GM13977 (cell line): ENCODE measurements around the gene POLE.

ENCODE experiments used
- DNase-seq: peaks from one replicate; pipeline ENCODE4 v3.0.0; 2012; ENCODE audit warnings: low spot score
- in situ Hi-C: fragments of 300-500 bp; cut with MboI; formaldehyde crosslinking; loops from one replicate; pipeline ENCODE4 v1.12.0; 2022; ENCODE audit warnings: low sequenced_read_pairs, low pct_unique_long_range_greater_than_20kb, mixed read lengths, inconsistent platforms; ENCODE audit not compliant: unreplicated experiment
- TF ChIP-seq, protein P1 (sequence below): IDR thresholded peaks from 2 replicates; pipeline ENCODE4 v1.5.1; 2012; ENCODE audit warnings: mild to moderate bottlenecking, control low read depth; ENCODE audit not compliant: insufficient read depth; ENCODE audit errors: extremely low read depth, missing control alignments

Gene POLE

DNA sequence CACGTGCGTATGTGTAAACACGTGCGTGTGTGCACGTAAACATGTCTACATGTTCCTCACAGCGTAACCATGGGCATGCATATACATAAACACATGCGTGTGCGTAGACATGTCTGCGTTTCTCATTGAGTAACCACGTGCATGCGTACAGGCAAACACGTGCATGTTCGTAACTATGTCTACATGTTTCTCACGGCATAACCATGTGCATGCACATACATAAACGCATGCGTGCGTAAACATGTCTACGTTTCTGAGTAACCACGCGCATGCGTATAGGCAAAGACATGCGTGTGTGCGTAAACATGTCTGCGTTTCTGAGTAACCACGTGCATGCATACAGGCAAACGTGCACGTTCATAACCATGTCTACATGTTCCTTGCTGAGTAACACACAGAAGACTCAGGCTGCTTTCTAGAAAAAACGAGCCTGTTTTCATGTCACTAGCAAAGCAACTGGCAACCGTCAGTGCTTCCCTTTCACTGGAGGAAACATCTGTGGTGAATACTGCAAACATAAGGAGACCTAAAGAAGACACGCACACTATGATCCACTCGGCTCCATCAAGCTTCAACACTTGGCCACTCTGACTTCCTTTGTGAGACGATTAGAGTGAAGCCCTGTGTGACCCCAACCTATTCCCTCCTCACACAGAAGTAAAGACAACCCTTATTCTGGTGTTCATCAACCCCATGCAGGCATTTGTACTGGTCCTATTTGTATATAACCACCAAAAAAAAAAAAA lies 28.8 kb downstream of the POLE start:
- TF ChIP-seq, protein P1, sequence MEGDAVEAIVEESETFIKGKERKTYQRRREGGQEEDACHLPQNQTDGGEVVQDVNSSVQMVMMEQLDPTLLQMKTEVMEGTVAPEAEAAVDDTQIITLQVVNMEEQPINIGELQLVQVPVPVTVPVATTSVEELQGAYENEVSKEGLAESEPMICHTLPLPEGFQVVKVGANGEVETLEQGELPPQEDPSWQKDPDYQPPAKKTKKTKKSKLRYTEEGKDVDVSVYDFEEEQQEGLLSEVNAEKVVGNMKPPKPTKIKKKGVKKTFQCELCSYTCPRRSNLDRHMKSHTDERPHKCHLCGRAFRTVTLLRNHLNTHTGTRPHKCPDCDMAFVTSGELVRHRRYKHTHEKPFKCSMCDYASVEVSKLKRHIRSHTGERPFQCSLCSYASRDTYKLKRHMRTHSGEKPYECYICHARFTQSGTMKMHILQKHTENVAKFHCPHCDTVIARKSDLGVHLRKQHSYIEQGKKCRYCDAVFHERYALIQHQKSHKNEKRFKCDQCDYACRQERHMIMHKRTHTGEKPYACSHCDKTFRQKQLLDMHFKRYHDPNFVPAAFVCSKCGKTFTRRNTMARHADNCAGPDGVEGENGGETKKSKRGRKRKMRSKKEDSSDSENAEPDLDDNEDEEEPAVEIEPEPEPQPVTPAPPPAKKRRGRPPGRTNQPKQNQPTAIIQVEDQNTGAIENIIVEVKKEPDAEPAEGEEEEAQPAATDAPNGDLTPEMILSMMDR = no peak
- in situ Hi-C loops = no loop called here
- no peak for DNase-seq

DNA sequence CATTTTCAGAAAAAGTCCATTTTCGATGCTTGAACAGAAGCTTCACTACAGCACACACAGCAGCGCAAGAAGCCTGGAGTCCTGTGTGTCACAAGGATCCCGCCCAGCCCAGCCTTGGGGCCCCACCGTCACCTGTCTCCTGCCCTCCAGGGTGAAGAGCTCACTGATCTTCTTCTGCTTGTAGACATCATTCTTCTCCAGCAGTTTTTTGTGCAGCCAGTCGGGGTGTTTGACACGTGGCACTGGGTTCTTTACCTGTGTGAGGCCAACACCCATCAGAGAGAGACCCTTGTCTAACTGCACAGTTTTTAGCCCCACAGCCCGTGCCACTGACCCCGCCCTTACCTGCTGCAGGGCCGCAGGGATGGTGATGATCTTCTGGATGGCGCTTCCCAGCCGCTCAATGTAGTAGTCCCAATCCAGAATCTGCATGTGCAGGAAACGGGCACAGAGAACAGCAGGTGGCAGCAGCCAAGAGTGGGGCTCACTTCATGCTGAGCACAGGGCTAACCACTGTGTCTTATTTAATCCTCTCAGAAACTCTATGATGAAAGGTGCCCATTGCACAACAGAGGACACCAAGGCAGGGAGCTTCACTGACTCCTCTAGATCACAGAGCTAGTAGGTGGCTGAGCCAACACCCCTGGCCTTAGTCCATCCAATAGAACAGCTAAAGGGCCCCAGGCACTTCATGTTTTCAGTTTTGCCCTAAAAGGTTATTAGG lies 30.0 kb downstream of the POLE start:
- in situ Hi-C loops = no loop called here
- no peak for DNase-seq
- TF ChIP-seq, protein P1 = no peak

DNA sequence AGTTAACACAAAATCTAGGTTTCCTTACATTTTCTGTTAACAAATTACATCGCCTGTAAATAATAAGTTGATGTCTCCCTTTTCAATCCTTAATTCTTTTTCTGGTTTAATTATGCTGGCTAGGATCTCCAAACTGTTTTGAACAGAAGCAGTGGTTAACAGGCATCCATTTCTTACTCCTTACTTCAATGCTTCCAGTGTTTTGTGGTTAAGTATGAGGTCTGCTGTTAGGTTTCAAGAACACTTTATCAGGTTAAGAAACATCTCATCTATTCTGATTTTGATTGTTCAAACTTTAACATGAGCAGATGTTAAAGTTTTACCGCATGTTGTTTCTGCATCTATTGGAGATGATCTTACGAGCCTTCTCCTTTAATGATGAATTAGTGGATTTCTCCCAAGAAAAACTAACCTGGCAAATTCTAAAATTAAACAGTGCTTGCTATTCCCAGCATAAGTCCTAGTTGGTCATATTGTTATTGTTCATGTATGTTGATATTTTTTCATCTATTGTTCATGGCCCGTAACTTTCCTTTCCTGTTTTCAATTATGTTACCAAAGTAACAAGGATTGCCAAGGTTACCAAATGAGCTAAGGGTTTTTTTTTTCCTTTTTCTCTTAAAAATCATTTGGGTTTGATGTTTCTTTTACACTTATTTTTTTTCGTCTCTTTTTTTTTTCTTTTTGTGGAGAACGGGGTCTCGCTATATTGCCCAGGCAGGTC lies 33.4 kb downstream of the POLE start:
- TF ChIP-seq, protein P1 = no peak
- in situ Hi-C loops = no loop called here
- DNase-seq = no peak

DNA sequence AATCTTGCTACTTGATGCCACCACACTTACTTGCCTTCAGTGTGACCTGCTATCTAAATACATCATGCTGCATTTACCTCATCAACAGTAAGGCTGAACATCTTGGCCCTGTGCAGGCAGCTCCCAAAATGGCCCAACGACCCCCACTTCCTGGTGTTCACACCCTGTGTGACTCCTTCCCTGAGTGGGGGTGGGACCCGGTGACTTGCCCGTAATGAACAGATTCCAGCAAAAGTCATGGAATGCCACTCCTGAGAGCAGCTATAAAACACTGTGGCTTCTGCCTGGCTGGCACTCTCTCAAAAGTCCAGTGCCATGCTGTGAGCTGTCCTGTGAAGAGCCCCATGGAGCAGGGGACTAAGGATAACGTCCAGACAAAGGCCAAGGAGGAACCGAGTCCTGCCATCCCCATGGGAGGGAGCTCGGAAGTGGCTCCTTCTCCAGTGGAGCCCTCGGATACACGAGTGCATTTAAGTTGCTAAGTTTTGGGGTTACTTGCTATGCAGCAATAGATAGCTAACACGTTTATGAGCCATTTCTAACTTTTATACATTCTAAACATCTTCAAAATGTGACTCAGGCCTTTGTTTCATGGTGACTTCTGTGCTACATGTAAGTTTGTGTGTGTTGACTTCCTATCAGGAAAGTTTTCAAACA lies 35.6 kb downstream of the POLE start:
- TF ChIP-seq, protein P1 = no peak
- no peak for DNase-seq
- in situ Hi-C loops = no loop called here

DNA sequence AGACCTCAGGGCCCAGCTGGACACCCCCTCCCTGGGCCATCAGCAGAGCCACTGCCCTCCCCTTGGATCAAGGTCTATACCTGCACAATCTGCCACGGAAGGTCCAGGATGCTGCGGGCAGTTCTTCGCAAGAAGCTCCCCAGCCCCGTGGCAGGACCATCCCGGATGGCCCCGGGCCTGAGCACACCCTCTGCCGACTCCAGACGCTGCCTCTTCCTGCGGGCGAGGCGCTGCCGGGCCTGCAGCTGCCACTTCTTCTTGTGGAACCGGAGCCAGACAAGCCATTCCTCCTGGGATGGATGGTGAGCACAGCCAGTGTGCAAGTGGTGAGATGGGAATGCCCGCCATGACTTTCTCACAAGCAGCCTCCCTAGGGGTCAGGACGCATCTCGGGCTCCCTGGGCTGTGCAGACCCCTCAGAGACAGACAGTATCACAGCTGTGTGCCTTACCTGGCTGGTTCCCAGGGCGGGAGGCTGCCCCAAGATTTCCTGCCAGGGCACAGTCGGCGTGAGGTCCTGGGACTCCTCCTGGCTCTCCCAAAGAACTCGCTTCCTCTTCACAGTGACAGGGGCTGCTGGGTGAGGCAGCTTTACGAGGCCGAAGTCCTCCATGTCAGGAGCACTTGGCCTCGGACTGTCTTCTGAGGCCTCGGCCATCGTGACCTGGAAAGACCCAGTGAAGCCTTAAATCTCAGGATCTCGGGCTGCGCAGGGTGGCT lies 37.8 kb downstream of the POLE start:
- no peak for DNase-seq
- in situ Hi-C loops = no loop called here

More for the DNA sequence above, 37.8 kb downstream of the POLE start:
- TF ChIP-seq, protein P1 = no peak
